ENCODE results near the gene FANK1.
"Not testable (repeated sequence)": the region's sequence is repeated elsewhere in the genome, so short reads cannot be mapped to it uniquely, and the experiment has no call there.

DNA sequence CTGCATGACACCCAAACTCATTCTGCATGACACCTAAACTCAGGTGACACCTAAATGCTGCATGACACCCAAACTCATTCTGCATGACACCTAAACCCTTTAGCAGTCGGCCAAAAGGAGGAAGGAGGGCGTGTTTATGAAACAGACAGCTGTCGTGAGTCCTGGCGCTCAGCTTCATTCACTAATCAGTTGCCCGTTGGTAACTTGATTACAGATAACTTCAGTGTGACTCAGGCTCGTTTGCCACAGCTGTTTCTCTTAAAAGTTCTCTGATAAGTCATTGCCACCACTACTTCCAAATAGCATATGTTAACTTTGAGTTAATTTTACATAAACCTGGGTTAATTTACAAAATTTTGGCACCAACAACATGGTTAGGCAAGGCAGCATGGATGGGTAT is 16.9 kb downstream of the FANK1 start:
- TF ChIP-seq, protein P1, sequence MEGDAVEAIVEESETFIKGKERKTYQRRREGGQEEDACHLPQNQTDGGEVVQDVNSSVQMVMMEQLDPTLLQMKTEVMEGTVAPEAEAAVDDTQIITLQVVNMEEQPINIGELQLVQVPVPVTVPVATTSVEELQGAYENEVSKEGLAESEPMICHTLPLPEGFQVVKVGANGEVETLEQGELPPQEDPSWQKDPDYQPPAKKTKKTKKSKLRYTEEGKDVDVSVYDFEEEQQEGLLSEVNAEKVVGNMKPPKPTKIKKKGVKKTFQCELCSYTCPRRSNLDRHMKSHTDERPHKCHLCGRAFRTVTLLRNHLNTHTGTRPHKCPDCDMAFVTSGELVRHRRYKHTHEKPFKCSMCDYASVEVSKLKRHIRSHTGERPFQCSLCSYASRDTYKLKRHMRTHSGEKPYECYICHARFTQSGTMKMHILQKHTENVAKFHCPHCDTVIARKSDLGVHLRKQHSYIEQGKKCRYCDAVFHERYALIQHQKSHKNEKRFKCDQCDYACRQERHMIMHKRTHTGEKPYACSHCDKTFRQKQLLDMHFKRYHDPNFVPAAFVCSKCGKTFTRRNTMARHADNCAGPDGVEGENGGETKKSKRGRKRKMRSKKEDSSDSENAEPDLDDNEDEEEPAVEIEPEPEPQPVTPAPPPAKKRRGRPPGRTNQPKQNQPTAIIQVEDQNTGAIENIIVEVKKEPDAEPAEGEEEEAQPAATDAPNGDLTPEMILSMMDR (IDR thresholded peaks at IDR 0.05), result not testable (repeated sequence)
- not testable (repeated sequence) for TF ChIP-seq POLR2A (IDR thresholded peaks at IDR 0.05)

Data from uterus (tissue), 2 donors.